Measurements from ENCODE around the gene MAML2. TPM values are rescaled to one million over a fixed set of nuclear protein-coding genes. Genes with fewer than 3 reads are reported as not detected.
"Not testable (repeated sequence)": the region's sequence is repeated elsewhere in the genome, so short reads cannot be mapped to it uniquely, and the experiment has no call there.

The MAML2 gene
- total RNA-seq, 5 donors from 2014 or later (not counting 1 experiment from before 2014, with no cell fraction given) = 30.4 to 66.7 (median 35.1) TPM

DNA sequence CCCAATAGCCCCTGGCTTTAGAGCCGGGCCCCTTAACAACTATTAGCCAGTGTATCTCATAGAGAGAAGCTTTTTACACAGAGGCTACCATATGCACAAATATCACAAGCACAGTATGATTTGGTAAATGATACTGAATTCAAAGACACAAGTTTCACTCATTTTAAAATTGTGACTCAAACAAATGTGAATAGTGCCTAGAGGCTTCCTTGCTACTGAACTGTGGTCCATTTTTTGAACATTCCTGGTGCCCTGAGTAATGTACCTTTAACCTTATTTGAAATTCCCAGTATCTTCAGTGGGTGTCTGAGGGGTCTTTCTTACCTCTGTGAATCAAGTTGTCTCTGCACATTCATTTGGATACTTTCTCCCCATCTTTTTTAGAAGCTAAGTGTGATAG, 156.2 kb downstream of the MAML2 start:
- H3K9me3 ChIP-seq = no peaks in the 10 kb centered on the region
- peaks cover 0 to 2% of the 10 kb centered on the region in 2 donors for H3K36me3 ChIP-seq (ENCODE audit: control insufficient read depth in 2 of 2, extremely low read depth in 1 of 2, insufficient read depth in 1 of 2, low read length in 1 of 2)
- CTCF ChIA-PET = interaction anchor here (0.6 to 1.5 kb wide), 2 partner anchors 66 to 156 kb away, joined by 5 to 7 read pairs; partner anchors contain the start of gene MAML2 (in 1 of the 2)
- Mint-ChIP-seq H3K36me3 (peaks cover 21% of the 10 kb centered on the region), H3K27ac (peak overlapping the region in 1 of 2 donors; percentile 28), H3K27me3 (no peaks in the 10 kb centered on the region), H3K9me3 (no peaks in the 10 kb centered on the region), H3K4me3 (no peak overlapping the region), H3K4me1 (peaks cover 72 to 75% (median 72%) of the 10 kb centered on the region in 3 donors)
- no peak overlapping the region for H3K27ac ChIP-seq (ENCODE audit: low read length)
- no CpG with 5 or more reads among the region's 1 CpG for WGBS (ENCODE audit: insufficient coverage)
- POLR2A ChIA-PET = no interaction called here
- no peak for DNase-seq
- no peak overlapping the region for H3K4me3 ChIP-seq (ENCODE audit: control insufficient read depth in 1 of 2, extremely low read depth in 1 of 2, low read length in 1 of 2)
- no peaks in the 10 kb centered on the region for H3K27me3 ChIP-seq (replicated peaks in 1 of 2; ENCODE audit: control insufficient read depth in 2 of 2, extremely low read depth in 1 of 2, insufficient read depth in 2 of 2, low read length in 1 of 2)
- ATAC-seq (replicated peaks in 1 of 4) = no peak
- H3K4me1 ChIP-seq (ENCODE audit: control insufficient read depth in 1 of 2, extremely low read depth in 1 of 2, insufficient read depth in 2 of 2, low read length in 2 of 2) = peaks cover 15 to 29% of the 10 kb centered on the region in 2 experiments

DNA sequence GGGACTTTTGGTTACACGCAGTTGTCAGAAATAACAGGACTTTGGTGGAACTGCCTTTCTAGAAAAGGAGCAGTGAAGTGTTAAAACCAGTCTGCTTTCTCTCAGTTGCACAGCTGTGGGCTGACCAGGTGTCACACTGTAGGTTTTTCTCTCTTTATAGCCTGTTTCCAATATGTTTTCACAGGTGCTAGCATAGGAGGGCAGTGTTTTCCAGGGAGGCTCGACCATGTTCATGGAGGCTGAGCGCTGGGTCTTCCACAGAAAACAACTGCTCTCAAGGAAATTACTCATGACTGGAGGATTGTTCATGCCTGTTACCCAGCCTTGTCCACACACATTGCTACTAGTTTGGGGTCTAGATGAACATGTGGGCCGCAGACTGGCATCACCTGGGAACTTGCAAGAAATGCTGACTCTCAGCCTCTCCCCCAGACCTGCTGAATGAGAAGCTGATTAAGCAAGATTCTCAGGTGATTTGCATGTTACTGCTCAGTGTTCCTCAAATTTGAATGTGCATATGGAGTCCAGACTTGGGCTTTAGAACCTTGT, 157.7 kb downstream of the MAML2 start:
- no peak for DNase-seq
- H3K27me3 Mint-ChIP-seq = no peaks in the 10 kb centered on the region
- no peak overlapping the region for H3K4me3 Mint-ChIP-seq
- H3K36me3 ChIP-seq (ENCODE audit: control insufficient read depth in 2 of 2, extremely low read depth in 1 of 2, insufficient read depth in 1 of 2, low read length in 1 of 2) = no peaks in the 10 kb centered on the region
- H3K4me1 ChIP-seq (ENCODE audit: control insufficient read depth in 1 of 2, extremely low read depth in 1 of 2, insufficient read depth in 2 of 2, low read length in 2 of 2) = peaks cover 15 to 31% of the 10 kb centered on the region in 2 experiments
- H3K9me3 ChIP-seq = no peaks in the 10 kb centered on the region
- no peak overlapping the region for H3K27ac ChIP-seq (ENCODE audit: low read length)
- WGBS (ENCODE audit: insufficient coverage) = 0% methylated on average over 1 of the region's 4 CpGs
- CTCF ChIA-PET = no interaction called here
- H3K4me1 Mint-ChIP-seq = peaks cover 75 to 78% (median 77%) of the 10 kb centered on the region in 3 donors
- no peaks in the 10 kb centered on the region for H3K9me3 Mint-ChIP-seq
- no peak overlapping the region for H3K4me3 ChIP-seq (ENCODE audit: control insufficient read depth in 1 of 2, extremely low read depth in 1 of 2, low read length in 1 of 2)
- ATAC-seq (replicated peaks in 1 of 4) = no peak
- H3K27ac Mint-ChIP-seq = no peak overlapping the region
- no peaks in the 10 kb centered on the region for H3K27me3 ChIP-seq (replicated peaks in 1 of 2; ENCODE audit: control insufficient read depth in 2 of 2, extremely low read depth in 1 of 2, insufficient read depth in 2 of 2, low read length in 1 of 2)
- POLR2A ChIA-PET = no interaction called here
- H3K36me3 Mint-ChIP-seq = peaks cover 16% of the 10 kb centered on the region

DNA sequence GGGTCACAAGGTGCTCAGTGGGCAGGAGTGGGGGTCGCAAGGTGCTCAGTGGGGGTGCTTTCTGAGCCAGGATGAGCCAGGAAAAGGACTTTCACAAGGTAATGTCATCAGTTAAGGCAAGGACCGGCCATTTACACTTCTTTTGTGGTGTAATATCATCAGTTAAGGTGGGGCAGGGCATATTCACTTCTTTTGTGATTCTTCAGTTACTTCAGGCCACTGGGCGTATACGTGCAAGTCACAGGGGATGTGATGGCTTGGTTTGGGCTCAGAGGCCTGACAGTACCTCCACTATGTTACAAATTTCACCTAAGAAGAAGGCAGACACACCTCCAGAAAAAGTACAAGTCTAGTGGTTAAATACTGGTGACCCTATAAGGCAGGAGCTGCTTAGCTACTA, 162.1 kb downstream of the MAML2 start:
- H3K27me3 ChIP-seq (replicated peaks in 1 of 2; ENCODE audit: control insufficient read depth in 2 of 2, extremely low read depth in 1 of 2, insufficient read depth in 2 of 2, low read length in 1 of 2); ATAC-seq (replicated peaks in 1 of 4); H3K4me3 ChIP-seq (ENCODE audit: control insufficient read depth in 1 of 2, extremely low read depth in 1 of 2, low read length in 1 of 2); H3K27ac ChIP-seq (ENCODE audit: low read length); H3K27me3 Mint-ChIP-seq; CTCF ChIA-PET; H3K36me3 ChIP-seq (ENCODE audit: control insufficient read depth in 2 of 2, extremely low read depth in 1 of 2, insufficient read depth in 1 of 2, low read length in 1 of 2); H3K9me3 Mint-ChIP-seq; H3K4me3 Mint-ChIP-seq; H3K9me3 ChIP-seq; DNase-seq: not testable (repeated sequence)
- peaks cover 72 to 78% (median 75%) of the 10 kb centered on the region in 3 donors for H3K4me1 Mint-ChIP-seq
- H3K27ac Mint-ChIP-seq = peak overlapping the region; percentile 11 to 53
- peaks cover 34% of the 10 kb centered on the region for H3K36me3 Mint-ChIP-seq
- POLR2A ChIA-PET = interaction anchor here in 1 of 2 donors (0.7 kb wide), 1 partner anchor 8 kb away, joined by 5 read pairs; no protein-coding TSS in a partner anchor
- WGBS (ENCODE audit: insufficient coverage) = 83% methylated on average over 1 of the region's 4 CpGs
- peaks cover 9 to 15% of the 10 kb centered on the region in 2 experiments for H3K4me1 ChIP-seq (ENCODE audit: control insufficient read depth in 1 of 2, extremely low read depth in 1 of 2, insufficient read depth in 2 of 2, low read length in 2 of 2)

DNA sequence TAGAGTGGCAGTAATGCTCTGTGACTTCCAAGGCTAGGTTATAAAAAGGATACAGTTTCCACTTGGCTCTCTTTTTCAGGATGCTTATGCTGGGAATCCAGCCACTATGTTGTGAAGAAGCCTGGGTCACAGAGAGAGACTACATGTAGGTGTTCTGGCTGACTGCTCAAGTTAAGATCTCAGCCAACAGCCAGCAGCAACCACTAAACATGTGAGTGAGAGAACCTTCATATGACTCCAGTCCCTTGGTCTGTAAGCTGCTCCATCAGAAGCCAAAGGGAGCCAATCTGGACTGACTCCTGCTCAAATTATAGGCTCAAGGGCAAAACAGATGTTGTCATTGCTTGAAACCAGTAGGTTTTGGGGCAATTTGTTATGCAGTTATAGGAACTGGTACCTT, 162.7 kb downstream of the MAML2 start:
- Mint-ChIP-seq H3K4me3 (no peak overlapping the region), H3K27me3 (no peaks in the 10 kb centered on the region), H3K9me3 (no peaks in the 10 kb centered on the region), H3K27ac (peak overlapping the region; percentile 28 to 53), H3K36me3 (peaks cover 30% of the 10 kb centered on the region), H3K4me1 (peaks cover 69 to 80% (median 74%) of the 10 kb centered on the region in 3 donors)
- H3K4me3 ChIP-seq (ENCODE audit: control insufficient read depth in 1 of 2, extremely low read depth in 1 of 2, low read length in 1 of 2) = no peak overlapping the region
- DNase-seq (no peak), ATAC-seq (replicated peaks in 1 of 4) (no peak)
- POLR2A ChIA-PET = interaction anchor here in 1 of 2 donors (0.7 kb wide), 1 partner anchor 8 kb away, joined by 5 read pairs; no protein-coding TSS in a partner anchor
- no peak overlapping the region for H3K27ac ChIP-seq (ENCODE audit: low read length)
- H3K36me3 ChIP-seq (ENCODE audit: control insufficient read depth in 2 of 2, extremely low read depth in 1 of 2, insufficient read depth in 1 of 2, low read length in 1 of 2) = peaks cover 0 to 7% of the 10 kb centered on the region in 2 donors
- no peaks in the 10 kb centered on the region for H3K27me3 ChIP-seq (replicated peaks in 1 of 2; ENCODE audit: control insufficient read depth in 2 of 2, extremely low read depth in 1 of 2, insufficient read depth in 2 of 2, low read length in 1 of 2)
- H3K9me3 ChIP-seq = no peaks in the 10 kb centered on the region
- H3K4me1 ChIP-seq (ENCODE audit: control insufficient read depth in 1 of 2, extremely low read depth in 1 of 2, insufficient read depth in 2 of 2, low read length in 2 of 2) = peaks cover 7 to 14% of the 10 kb centered on the region in 2 experiments
- CTCF ChIA-PET = no interaction called here

DNA sequence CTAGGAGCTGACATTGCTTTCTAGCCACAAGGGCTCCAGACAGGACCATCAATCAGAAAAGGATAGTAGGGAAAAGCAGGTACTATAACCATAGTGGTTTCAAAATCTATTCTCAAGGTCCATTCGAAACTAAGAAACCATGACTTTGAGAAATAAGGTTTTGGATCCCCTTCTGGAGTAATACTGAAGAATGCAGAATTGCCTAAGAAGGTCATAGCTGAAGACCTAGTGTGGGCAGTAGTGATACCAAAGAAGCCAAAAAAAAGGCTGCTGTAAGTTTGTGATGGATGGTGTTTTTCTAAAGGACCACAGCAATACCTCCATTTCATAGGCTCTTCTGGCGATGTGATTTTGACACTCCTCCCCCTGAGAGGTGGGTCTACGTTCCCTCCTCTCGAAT, 163.1 kb downstream of the MAML2 start:
- H3K4me1 ChIP-seq (ENCODE audit: control insufficient read depth in 1 of 2, extremely low read depth in 1 of 2, insufficient read depth in 2 of 2, low read length in 2 of 2) = peaks cover 6 to 14% of the 10 kb centered on the region in 2 experiments
- H3K36me3 Mint-ChIP-seq = peaks cover 30% of the 10 kb centered on the region
- ChIA-PET POLR2A (no interaction called here), CTCF (no interaction called here)
- H3K27me3 ChIP-seq (replicated peaks in 1 of 2; ENCODE audit: control insufficient read depth in 2 of 2, extremely low read depth in 1 of 2, insufficient read depth in 2 of 2, low read length in 1 of 2) = no peaks in the 10 kb centered on the region
- ATAC-seq (replicated peaks in 1 of 4) (no peak), DNase-seq (no peak)
- peaks cover 70 to 84% (median 77%) of the 10 kb centered on the region in 3 donors for H3K4me1 Mint-ChIP-seq
- H3K36me3 ChIP-seq (ENCODE audit: control insufficient read depth in 2 of 2, extremely low read depth in 1 of 2, insufficient read depth in 1 of 2, low read length in 1 of 2) = peaks cover 0 to 7% of the 10 kb centered on the region in 2 donors
- H3K27ac Mint-ChIP-seq = peak overlapping the region; percentile 28 to 57
- H3K9me3 Mint-ChIP-seq = no peaks in the 10 kb centered on the region
- 100% methylated on average over 1 of the region's 4 CpGs for WGBS (ENCODE audit: insufficient coverage)
- H3K9me3 ChIP-seq = no peaks in the 10 kb centered on the region
- H3K27me3 Mint-ChIP-seq = no peaks in the 10 kb centered on the region
- no peak overlapping the region for H3K4me3 Mint-ChIP-seq
- H3K4me3 ChIP-seq (ENCODE audit: control insufficient read depth in 1 of 2, extremely low read depth in 1 of 2, low read length in 1 of 2) = no peak overlapping the region
- H3K27ac ChIP-seq (ENCODE audit: low read length) = no peak overlapping the region

DNA sequence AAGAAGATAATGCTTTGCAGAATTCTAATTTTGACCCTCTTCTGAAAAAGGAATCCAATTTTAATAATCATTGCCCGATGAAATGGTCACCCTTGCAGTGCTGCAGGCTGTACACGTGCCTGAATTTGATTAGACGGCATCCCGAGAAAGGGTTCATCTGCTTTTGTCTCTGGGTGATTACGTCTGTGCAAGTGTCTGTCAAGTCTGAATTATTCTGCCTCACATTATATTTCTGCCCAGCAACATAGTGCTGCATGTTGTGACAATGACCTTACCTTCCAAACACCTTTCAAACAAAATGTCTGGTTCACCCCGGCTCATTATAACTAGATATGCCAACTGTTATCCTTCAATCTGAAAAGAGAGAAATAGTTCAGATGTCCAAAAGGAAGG, 164.1 kb downstream of the MAML2 start:
- Histone ChIP-seq H3K27me3 (replicated peaks in 1 of 2; ENCODE audit: control insufficient read depth in 2 of 2, extremely low read depth in 1 of 2, insufficient read depth in 2 of 2, low read length in 1 of 2) (no peaks in the 10 kb centered on the region), H3K4me3 (ENCODE audit: control insufficient read depth in 1 of 2, extremely low read depth in 1 of 2, low read length in 1 of 2) (no peak overlapping the region), H3K36me3 (ENCODE audit: control insufficient read depth in 2 of 2, extremely low read depth in 1 of 2, insufficient read depth in 1 of 2, low read length in 1 of 2) (peaks cover 0 to 7% of the 10 kb centered on the region in 2 donors), H3K9me3 (no peaks in the 10 kb centered on the region), H3K4me1 (ENCODE audit: control insufficient read depth in 1 of 2, extremely low read depth in 1 of 2, insufficient read depth in 2 of 2, low read length in 2 of 2) (peaks cover 12 to 16% of the 10 kb centered on the region in 2 experiments), H3K27ac (ENCODE audit: low read length) (no peak overlapping the region)
- DNase-seq = no peak
- Mint-ChIP-seq H3K9me3 (no peaks in the 10 kb centered on the region), H3K4me3 (peak overlapping the region in 1 of 3 donors; percentile 41), H3K27me3 (no peaks in the 10 kb centered on the region), H3K36me3 (peaks cover 30% of the 10 kb centered on the region), H3K27ac (peak overlapping the region; percentile 29 to 86), H3K4me1 (peaks cover 76 to 94% (median 86%) of the 10 kb centered on the region in 3 donors)
- 100% methylated on average over 5 of the region's 6 CpGs for WGBS (ENCODE audit: insufficient coverage)
- no peak for ATAC-seq (replicated peaks in 1 of 4)
- ChIA-PET POLR2A (interaction anchor here in 1 of 2 donors (0.6 kb wide), 1 partner anchor 43 kb away, joined by 12 read pairs; no protein-coding TSS in a partner anchor), CTCF (no interaction called here)
